CD4-positive, alpha-beta T cell treated with Interleukin-21 for 1 hour (primary cell): ENCODE data around the gene YAP1.

Experiments used
- DNase-seq: peaks from one replicate; pipeline ENCODE4 v3.0.0-alpha.2; 2020

YAP1 gene

GRCh38 chr11:102117472-102118113 is 7.3 kb downstream of the YAP1 start:
- no peak for DNase-seq

DNA sequence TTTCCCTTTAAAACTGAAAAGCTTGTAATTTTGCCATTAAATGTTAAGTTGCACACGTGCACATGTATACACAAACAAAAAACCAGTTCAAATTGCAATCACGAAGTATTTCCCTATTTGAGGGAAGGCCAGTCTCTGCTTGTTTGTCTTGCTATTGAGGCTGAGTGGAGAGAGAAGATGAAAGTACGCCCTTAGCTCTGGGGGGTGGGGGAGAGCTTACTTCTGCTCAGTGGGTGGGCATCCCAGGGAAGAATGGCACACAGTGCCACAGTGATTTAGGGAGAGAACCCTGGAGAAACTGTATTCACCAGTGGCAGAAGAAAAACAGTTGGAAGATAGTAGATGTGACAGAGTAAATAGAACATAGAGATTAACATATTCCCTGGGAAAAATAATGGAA is 8.7 kb downstream of the YAP1 start:
- no peak for DNase-seq

DNA sequence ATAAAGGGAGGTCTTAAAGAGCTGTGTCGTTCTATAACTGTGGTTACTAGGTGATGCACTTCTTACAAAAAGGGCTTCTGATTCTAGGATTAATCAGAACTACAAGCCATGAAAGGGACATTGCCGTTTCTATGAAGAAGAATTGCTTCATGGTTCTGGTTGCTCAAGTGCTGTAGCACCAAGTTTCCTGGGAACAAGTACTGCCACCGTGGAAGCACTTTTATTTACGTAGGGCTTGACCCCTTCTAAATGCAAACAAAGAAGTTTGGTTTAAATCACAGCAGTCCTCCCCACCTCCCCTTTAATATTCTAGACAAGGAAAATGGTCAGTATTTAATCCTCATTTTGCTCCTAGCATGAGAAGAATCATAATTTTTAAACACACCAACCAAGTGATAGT is 9.8 kb downstream of the YAP1 start:
- no peak for DNase-seq

- DNase-seq: no peak
These were observed 10.3 kb downstream of the YAP1 start for GRCh38 chr11:102120437-102120973.

- no peak for DNase-seq
These were observed 11.1 kb downstream of the YAP1 start for GRCh38 chr11:102121329-102121728.

- DNase-seq: no peak
These were observed 24.4 kb downstream of the YAP1 start for GRCh38 chr11:102134597-102134996.

GRCh38 chr11:102135256-102135655 is 25.0 kb downstream of the YAP1 start:
- no peak for DNase-seq

DNA sequence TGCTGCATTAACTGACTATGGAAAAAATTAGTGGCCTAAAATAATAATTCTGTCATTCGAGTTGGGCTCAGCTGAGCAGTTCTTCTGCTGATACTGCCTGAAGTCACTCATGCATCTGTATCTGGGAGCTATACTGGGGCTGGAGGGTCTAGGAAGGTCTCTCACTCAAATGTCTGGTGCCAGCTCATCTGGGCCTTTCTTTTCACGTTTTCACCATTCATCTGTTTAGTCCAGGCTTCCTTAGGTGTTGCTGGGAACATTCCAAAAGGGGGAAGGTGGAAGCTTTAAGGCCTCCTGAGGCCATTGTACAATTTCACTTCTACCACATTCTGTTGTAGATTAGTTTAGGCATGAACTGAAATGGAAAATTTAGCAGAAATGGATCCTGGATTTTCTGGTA is 28.0 kb downstream of the YAP1 start:
- no peak for DNase-seq

GRCh38 chr11:102138670-102139069 is 28.4 kb downstream of the YAP1 start:
- DNase-seq: no peak

GRCh38 chr11:102139081-102139498 is 28.8 kb downstream of the YAP1 start:
- no peak for DNase-seq

DNA sequence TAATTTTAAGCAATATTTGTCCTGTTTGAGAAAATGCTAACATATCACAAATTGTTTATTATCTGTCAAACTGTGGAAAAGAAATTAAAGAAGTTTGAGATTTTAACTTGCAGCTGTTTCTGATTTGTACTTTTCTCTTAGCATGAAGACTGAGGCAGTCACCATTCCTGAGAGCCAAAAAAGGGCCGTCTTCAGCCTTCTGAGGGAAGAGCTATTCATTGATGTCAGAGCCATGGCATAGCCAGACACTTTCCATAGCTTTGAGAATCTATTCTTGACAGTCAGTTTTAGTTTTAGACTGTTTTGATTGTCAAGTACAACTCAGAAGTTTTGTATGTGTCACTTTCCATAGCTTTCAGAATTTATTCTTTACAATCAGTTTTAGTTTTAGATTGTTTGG is 32.1 kb downstream of the YAP1 start:
- DNase-seq: no peak

DNA sequence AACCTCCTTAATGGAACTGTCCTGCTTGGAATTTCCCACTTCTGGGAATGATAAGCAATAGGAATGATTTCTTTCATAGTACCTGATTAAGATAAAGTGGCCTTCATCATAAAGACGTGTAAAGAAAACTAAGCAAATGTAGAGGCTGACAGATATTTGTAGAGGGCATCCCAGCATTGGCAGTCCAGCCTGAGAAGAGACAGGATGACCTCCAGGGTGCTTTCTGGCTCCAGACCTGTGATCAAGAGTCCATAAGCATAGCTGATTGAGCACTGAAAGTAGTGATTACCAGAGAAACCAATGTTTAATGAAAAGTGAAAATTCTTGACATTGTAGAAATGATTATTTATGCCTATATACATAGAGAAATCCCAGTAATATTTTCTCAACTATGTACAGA is 33.6 kb downstream of the YAP1 start:
- DNase-seq: no peak

DNA sequence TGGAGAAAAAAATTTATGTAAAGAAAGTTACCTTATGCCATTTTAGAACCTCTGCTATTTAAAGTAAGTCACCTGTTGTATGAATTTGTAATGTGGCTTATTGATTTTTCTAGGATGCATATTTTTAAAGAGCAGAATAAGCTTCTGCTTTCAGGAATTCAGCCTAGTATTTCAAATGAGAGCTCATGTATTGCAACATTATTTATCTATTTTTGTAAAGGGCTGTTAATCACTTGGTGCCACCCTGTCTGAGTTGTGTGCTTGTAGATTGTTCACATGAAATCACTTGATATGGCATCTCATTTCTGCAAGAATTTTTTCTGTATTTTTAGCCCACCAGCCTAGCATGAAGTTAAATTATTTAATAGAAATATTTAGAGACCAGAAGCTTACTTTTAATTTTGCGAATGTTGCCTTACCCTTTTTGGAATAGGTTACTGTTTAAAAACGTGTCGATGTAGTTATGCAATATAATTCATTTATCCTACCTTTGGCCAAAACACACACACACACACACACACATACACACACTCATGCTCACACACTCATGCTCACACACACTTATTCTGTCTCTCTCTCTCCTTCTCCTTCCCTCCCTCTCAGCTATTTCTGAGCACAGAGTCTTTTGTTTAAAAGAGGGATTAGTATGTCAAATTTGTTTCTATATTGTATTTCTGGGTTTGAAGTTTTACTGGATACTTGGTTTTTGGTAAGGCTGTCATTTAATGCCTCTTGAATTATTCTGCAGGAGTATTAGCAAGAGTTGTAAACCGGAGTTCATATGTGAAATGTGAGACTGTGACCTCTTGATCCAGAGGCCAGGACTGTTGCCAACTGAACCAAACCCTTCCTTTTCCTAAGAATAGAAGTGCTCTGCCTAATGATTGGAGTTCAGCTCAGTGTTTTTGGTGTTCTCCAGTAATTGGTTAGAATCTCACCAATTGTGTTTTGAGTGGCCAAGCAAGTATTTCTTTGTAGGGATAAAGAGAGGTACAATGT is 34.4 kb downstream of the YAP1 start:
- DNase-seq: no peak

GRCh38 chr11:102147015-102147414 is 36.8 kb downstream of the YAP1 start:
- DNase-seq: no peak

- no peak for DNase-seq
These were observed 37.4 kb downstream of the YAP1 start for GRCh38 chr11:102147632-102148031.

DNA sequence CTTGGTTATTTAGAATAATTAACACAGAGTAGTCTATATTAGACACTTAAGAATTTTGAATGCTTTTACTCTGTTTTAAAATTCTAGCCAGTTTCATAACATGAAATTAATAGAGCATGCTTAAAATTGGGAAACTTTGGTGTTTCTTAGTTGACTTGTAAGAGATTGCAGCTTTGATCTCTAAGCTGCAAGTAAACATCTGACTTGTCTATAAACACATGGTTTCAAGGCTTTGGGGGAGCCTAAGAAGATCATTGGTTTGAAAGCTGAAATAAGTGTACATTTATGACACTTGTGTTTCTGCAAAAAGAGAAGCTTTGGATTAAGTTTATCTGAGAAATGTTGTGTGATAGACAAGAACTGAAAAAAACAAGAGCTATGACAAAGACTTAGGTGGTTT is 37.8 kb downstream of the YAP1 start:
- DNase-seq: no peak

- no peak for DNase-seq
These were observed 41.7 kb downstream of the YAP1 start for GRCh38 chr11:102151784-102152525.

GRCh38 chr11:102153082-102153481 is 42.8 kb downstream of the YAP1 start:
- DNase-seq: no peak

- no peak for DNase-seq
These were observed 44.6 kb downstream of the YAP1 start for GRCh38 chr11:102154806-102155205.

GRCh38 chr11:102155676-102156075 is 45.4 kb downstream of the YAP1 start:
- no peak for DNase-seq

- DNase-seq: no peak
These were observed 47.0 kb downstream of the YAP1 start for GRCh38 chr11:102157219-102157618.

DNA sequence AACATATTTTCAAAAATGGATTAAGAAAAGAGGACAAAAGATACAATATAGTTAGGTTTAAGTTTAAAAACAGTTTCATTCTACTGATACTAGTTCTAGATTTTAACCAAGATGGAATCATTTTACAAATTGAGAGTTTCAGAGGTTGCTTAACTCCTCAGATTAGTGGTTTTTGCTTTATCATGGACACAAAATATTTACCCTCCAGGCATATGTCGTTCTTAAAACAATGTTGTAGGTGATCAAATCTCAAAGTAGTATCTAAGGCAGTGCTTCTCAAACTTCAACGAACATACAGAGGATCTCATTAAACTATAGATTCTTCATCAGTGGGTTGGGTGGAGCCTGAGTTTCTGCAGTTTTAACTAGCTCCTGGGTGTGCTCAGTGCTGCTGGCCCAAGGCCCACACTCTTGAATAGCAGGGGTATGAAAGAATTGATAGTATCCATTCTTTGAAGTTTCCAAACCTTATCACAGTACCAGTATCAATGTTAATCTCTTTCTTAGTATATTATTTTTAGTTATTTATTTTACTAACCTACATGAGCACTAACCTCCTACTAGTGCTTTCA is 48.0 kb downstream of the YAP1 start:
- DNase-seq: no peak

DNA sequence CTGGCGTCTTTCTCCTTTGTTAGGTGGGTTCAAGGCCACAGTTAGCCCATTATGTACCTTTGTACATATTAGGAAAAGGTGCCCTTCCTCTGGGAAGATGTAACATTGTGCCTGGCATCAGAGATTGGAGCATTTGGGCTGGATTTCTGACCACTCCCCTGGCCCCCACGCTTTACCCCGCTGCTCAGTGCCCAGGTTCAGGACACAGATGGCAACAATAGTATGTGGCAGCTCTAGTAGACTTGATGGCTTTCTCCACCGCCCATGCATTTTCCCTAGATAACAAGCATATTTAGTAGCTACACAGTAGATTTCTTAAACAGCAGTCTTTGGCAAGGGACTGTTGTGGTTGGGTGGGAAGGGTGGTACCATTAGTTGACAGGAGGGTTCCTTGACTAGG is 53.1 kb downstream of the YAP1 start:
- DNase-seq: no peak
